ENCODE results near the gene THAP8.

- TF ChIP-seq ZBTB21 (tag by site-specific recombination; IDR thresholded peaks at IDR 0.05) (no peak), SP2 (tag by site-specific recombination; IDR thresholded peaks at IDR 0.05) (no peak), ZNF10 (tag by site-specific recombination; IDR thresholded peaks at IDR 0.05) (no peak), CTCF (tag by site-specific recombination; IDR thresholded peaks at IDR 0.05) (no peak), ZNF621 (tag by site-specific recombination; IDR thresholded peaks at IDR 0.05) (no peak), ZBTB20 (tag by site-specific recombination; IDR thresholded peaks at IDR 0.05) (0 out of 2 replicates have a peak, but pooled peaks have one; percentile 16), ZNF548 (tag by site-specific recombination; IDR thresholded peaks at IDR 0.05) (0 out of 2 replicates have a peak, but pooled peaks have one; percentile 38), ZNF280C (tag by site-specific recombination; IDR thresholded peaks at IDR 0.05) (no peak), OSR2 (tag by site-specific recombination; IDR thresholded peaks at IDR 0.05) (no peak)
- TF ChIP-seq, protein P1, sequence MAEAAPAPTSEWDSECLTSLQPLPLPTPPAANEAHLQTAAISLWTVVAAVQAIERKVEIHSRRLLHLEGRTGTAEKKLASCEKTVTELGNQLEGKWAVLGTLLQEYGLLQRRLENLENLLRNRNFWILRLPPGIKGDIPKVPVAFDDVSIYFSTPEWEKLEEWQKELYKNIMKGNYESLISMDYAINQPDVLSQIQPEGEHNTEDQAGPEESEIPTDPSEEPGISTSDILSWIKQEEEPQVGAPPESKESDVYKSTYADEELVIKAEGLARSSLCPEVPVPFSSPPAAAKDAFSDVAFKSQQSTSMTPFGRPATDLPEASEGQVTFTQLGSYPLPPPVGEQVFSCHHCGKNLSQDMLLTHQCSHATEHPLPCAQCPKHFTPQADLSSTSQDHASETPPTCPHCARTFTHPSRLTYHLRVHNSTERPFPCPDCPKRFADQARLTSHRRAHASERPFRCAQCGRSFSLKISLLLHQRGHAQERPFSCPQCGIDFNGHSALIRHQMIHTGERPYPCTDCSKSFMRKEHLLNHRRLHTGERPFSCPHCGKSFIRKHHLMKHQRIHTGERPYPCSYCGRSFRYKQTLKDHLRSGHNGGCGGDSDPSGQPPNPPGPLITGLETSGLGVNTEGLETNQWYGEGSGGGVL (tag by site-specific recombination; IDR thresholded peaks at IDR 0.05): no peak
- TF ChIP-seq, protein P2, sequence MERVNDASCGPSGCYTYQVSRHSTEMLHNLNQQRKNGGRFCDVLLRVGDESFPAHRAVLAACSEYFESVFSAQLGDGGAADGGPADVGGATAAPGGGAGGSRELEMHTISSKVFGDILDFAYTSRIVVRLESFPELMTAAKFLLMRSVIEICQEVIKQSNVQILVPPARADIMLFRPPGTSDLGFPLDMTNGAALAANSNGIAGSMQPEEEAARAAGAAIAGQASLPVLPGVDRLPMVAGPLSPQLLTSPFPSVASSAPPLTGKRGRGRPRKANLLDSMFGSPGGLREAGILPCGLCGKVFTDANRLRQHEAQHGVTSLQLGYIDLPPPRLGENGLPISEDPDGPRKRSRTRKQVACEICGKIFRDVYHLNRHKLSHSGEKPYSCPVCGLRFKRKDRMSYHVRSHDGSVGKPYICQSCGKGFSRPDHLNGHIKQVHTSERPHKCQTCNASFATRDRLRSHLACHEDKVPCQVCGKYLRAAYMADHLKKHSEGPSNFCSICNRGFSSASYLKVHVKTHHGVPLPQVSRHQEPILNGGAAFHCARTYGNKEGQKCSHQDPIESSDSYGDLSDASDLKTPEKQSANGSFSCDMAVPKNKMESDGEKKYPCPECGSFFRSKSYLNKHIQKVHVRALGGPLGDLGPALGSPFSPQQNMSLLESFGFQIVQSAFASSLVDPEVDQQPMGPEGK (tag by site-specific recombination; IDR thresholded peaks at IDR 0.05): no peak
Measured at GRCh38 chr19:36028313-36029041, 25.6 kb downstream of the THAP8 start.

Data from HEK293 (cell line).